GM12878 (cell line): ENCODE results near the gene TDRD5.

ENCODE experiments used
- BHLHE40 ChIP-seq, 2 experiments: fragments of 450-650 bp in 1 of 2; IDR thresholded peaks; 2 replicates each; pipeline ENCODE4 v1.6.1; 2011 to 2017; ENCODE audit warnings: low read depth in 2 of 2, borderline replicate concordance in 1 of 2, improper control_type of control experiment in 1 of 2, low read length in 1 of 2, mild to moderate bottlenecking in 1 of 2
- EZH2 ChIP-seq: IDR thresholded peaks from 2 replicates; pipeline ENCODE4 v1.6.1; 2012; ENCODE audit warnings: low read depth, mild to moderate bottlenecking, control low read depth, inconsistent platforms, low read length, borderline replicate concordance; ENCODE audit not compliant: control insufficient read depth
- FOXK2 ChIP-seq: fragments of 450-650 bp; IDR thresholded peaks from 2 replicates; pipeline ENCODE4 v1.6.1; 2017; ENCODE audit warnings: mild to moderate bottlenecking, moderate library complexity
- MXI1 ChIP-seq: fragments of 150-350 bp; IDR thresholded peaks from 2 replicates; pipeline ENCODE4 v1.6.1; 2011; ENCODE audit warnings: low read depth, mild to moderate bottlenecking, inconsistent platforms, low read length, improper control_type of control experiment
- MYC ChIP-seq: IDR thresholded peaks from 2 replicates; pipeline ENCODE4 v1.6.1; 2011; ENCODE audit warnings: mild to moderate bottlenecking, low read length, moderate library complexity, inconsistent platforms; ENCODE audit not compliant: insufficient read depth, insufficient replicate concordance, insufficient read length, severe bottlenecking
- POLR2A ChIP-seq: IDR thresholded peaks from 2 replicates; pipeline ENCODE4 v1.6.1; 2011; ENCODE audit warnings: low read depth, mild to moderate bottlenecking, low read length
- POLR2AphosphoS5 ChIP-seq: IDR thresholded peaks from 2 replicates; pipeline ENCODE4 v1.6.1; 2011; ENCODE audit warnings: mild to moderate bottlenecking, low read length, inconsistent platforms
- RELA ChIP-seq: fragments of 450-650 bp; IDR thresholded peaks from 2 replicates; pipeline ENCODE4 v1.8.0; 2014; ENCODE audit warnings: borderline replicate concordance; ENCODE audit not compliant: partially characterized antibody
- RFX5 ChIP-seq: IDR thresholded peaks from 2 replicates; pipeline ENCODE4 v1.6.1; 2011; ENCODE audit warnings: low read depth, low read length, improper control_type of control experiment
- SP1 ChIP-seq: IDR thresholded peaks from one replicate; pipeline ENCODE4 v1.6.1; 2011; ENCODE audit warnings: low read depth, low read length
- TF ChIP-seq, protein P1 (sequence below), 3 experiments: IDR thresholded peaks in 2 of 3; conservative IDR thresholded peaks in 1 of 3; 2 replicates each; pipeline ENCODE4 v1.5.1; 2011; ENCODE audit warnings: low read depth in 3 of 3, low read length in 3 of 3, mild to moderate bottlenecking in 3 of 3, control low read depth in 2 of 3, moderate library complexity in 2 of 3, inconsistent platforms in 1 of 3, mixed read lengths in 1 of 3; ENCODE audit not compliant: control insufficient read depth in 2 of 3, insufficient read depth in 1 of 3; ENCODE audit errors: extremely low read depth in 1 of 3

DNA sequence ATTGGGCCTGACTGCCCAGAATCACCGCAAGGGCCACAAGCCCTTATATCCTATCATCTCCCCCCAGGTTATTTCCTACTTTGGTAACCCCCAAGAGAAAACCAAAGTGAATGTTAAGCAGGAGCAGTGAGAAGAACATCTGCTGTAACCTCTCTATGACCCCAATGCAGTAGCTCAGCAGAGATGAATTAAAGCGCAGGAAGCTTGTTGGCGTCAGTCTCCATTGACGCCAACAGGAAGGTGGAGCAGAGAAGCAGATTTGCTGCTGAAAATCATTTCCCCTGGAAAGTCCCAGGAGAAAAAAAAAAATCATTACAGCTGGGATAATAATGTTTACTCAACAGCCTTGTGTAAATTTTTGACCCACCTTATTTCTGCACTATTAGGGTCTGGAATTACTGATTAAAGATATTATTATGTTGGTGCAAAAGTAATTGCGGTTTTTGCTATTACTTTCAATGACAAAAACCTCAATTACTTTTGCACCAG is 118.3 kb downstream of the TDRD5 start:
- TF ChIP-seq, protein P1, sequence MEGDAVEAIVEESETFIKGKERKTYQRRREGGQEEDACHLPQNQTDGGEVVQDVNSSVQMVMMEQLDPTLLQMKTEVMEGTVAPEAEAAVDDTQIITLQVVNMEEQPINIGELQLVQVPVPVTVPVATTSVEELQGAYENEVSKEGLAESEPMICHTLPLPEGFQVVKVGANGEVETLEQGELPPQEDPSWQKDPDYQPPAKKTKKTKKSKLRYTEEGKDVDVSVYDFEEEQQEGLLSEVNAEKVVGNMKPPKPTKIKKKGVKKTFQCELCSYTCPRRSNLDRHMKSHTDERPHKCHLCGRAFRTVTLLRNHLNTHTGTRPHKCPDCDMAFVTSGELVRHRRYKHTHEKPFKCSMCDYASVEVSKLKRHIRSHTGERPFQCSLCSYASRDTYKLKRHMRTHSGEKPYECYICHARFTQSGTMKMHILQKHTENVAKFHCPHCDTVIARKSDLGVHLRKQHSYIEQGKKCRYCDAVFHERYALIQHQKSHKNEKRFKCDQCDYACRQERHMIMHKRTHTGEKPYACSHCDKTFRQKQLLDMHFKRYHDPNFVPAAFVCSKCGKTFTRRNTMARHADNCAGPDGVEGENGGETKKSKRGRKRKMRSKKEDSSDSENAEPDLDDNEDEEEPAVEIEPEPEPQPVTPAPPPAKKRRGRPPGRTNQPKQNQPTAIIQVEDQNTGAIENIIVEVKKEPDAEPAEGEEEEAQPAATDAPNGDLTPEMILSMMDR (IDR thresholded peaks at IDR 0.05 in 2 of 3, conservative IDR thresholded peaks at IDR 0.05 in 1 of 3; ENCODE audit: control insufficient read depth in 2 of 3, extremely low read depth in 1 of 3, insufficient read depth in 1 of 3, low read depth in 3 of 3, low read length in 3 of 3) = no peak
- no peak for TF ChIP-seq MXI1
- no peak for TF ChIP-seq EZH2
- no peak for TF ChIP-seq BHLHE40 (IDR thresholded peaks at IDR 0.05; ENCODE audit: borderline replicate concordance in 1 of 2, low read depth in 2 of 2, low read length in 1 of 2)
- TF ChIP-seq RELA = peak; percentile 73
- no peak for TF ChIP-seq POLR2A
- TF ChIP-seq FOXK2 = no peak
- TF ChIP-seq SP1 = no peak
- TF ChIP-seq POLR2AphosphoS5 = no peak
- no peak for TF ChIP-seq RFX5
- TF ChIP-seq MYC = no peak
